ENCODE data around the gene PCDHB14. TPM values are rescaled to one million over a fixed set of nuclear protein-coding genes. Genes with fewer than 3 reads are reported as not detected.
"Not testable (repeated sequence)": the region's sequence is repeated elsewhere in the genome, so short reads cannot be mapped to it uniquely, and the experiment has no call there.

The PCDHB14 gene
- polyA plus RNA-seq, 4 donors, result 8.8 to 10.2 (median 9.8) TPM

GRCh38 chr5:141208478-141208877 lies 14.7 kb upstream of the PCDHB14 start, which contains the start of gene PCDHB12:
PCDHB12 (plus strand) TSS chr5:141208719; CDS start chr5:141208908, 189 bp downstream.
- no peak for DNase-seq (ENCODE audit: low read depth in 4 of 4, low spot score in 2 of 4)

GRCh38 chr5:141210281-141210680 lies 12.9 kb upstream of the PCDHB14 start:
- not testable (repeated sequence) for DNase-seq (ENCODE audit: low read depth in 4 of 4, low spot score in 2 of 4)

- not testable (repeated sequence) for DNase-seq (ENCODE audit: low read depth in 4 of 4, low spot score in 2 of 4)
Measured at GRCh38 chr5:141210849-141211248, 12.3 kb upstream of the PCDHB14 start.

GRCh38 chr5:141213656-141214339 lies 9.3 kb upstream of the PCDHB14 start, which contains the start of gene PCDHB13:
PCDHB13 (plus strand) TSS chr5:141213919; CDS start chr5:141214124, 205 bp downstream.
- DNase-seq (ENCODE audit: low read depth in 4 of 4, low spot score in 2 of 4), result not testable (repeated sequence)

- not testable (repeated sequence) for DNase-seq (ENCODE audit: low read depth in 4 of 4, low spot score in 2 of 4)
Measured at GRCh38 chr5:141214583-141214982, 8.6 kb upstream of the PCDHB14 start.

GRCh38 chr5:141215504-141215903 lies 7.6 kb upstream of the PCDHB14 start:
- not testable (repeated sequence) for DNase-seq (ENCODE audit: low read depth in 4 of 4, low spot score in 2 of 4)

GRCh38 chr5:141216035-141216434 lies 7.1 kb upstream of the PCDHB14 start:
- DNase-seq (ENCODE audit: low read depth in 4 of 4, low spot score in 2 of 4), result not testable (repeated sequence)

GRCh38 chr5:141224844-141225243 lies 1.7 kb downstream of the PCDHB14 start:
- DNase-seq (ENCODE audit: low read depth in 4 of 4, low spot score in 2 of 4), result not testable (repeated sequence)

GRCh38 chr5:141225421-141225820 lies 2.3 kb downstream of the PCDHB14 start:
- DNase-seq (ENCODE audit: low read depth in 4 of 4, low spot score in 2 of 4), result not testable (repeated sequence)

- DNase-seq (ENCODE audit: low read depth in 4 of 4, low spot score in 2 of 4), result no peak
Measured at GRCh38 chr5:141234109-141234667, 11.0 kb downstream of the PCDHB14 start.

- DNase-seq (ENCODE audit: low read depth in 4 of 4, low spot score in 2 of 4), result not testable (repeated sequence)
Measured at GRCh38 chr5:141235922-141236321, 12.8 kb downstream of the PCDHB14 start.

GRCh38 chr5:141236516-141237313 lies 13.6 kb downstream of the PCDHB14 start:
- DNase-seq (ENCODE audit: low read depth in 4 of 4, low spot score in 2 of 4), result no peak

GRCh38 chr5:141241496-141241895 lies 18.4 kb downstream of the PCDHB14 start:
- DNase-seq (ENCODE audit: low read depth in 4 of 4, low spot score in 2 of 4), result no peak

- DNase-seq (ENCODE audit: low read depth in 4 of 4, low spot score in 2 of 4), result no peak
Measured at GRCh38 chr5:141245250-141245717, 22.1 kb downstream of the PCDHB14 start, which contains the start of gene PCDHB15. PCDHB15 (plus strand) TSS chr5:141245395; CDS start chr5:141245579, 184 bp downstream.

- DNase-seq (ENCODE audit: low read depth in 4 of 4, low spot score in 2 of 4), result not testable (repeated sequence)
Measured at GRCh38 chr5:141246971-141247370, 23.8 kb downstream of the PCDHB14 start.

GRCh38 chr5:141247434-141247833 lies 24.3 kb downstream of the PCDHB14 start:
- not testable (repeated sequence) for DNase-seq (ENCODE audit: low read depth in 4 of 4, low spot score in 2 of 4)

GRCh38 chr5:141250576-141250975 lies 27.4 kb downstream of the PCDHB14 start:
- DNase-seq (ENCODE audit: low read depth in 4 of 4, low spot score in 2 of 4), result no peak

- no peak for DNase-seq (ENCODE audit: low read depth in 4 of 4, low spot score in 2 of 4)
Measured at GRCh38 chr5:141258464-141258863, 35.3 kb downstream of the PCDHB14 start.

- no peak for DNase-seq (ENCODE audit: low read depth in 4 of 4, low spot score in 2 of 4)
Measured at GRCh38 chr5:141258948-141259347, 35.8 kb downstream of the PCDHB14 start.

GRCh38 chr5:141260458-141261237 lies 37.5 kb downstream of the PCDHB14 start:
- DNase-seq (ENCODE audit: low read depth in 4 of 4, low spot score in 2 of 4), result no peak
